Choroid plexus epithelial cell (primary cell): Measurements from ENCODE around the gene GRID2.

Source experiments
- DNase-seq: peaks from one replicate; pipeline ENCODE4 v3.0.0-alpha.2; 2010; ENCODE audit warnings: low read depth
- H3K4me3 ChIP-seq: 2 replicates; pipeline ENCODE4 v1.5.1; 2011; ENCODE audit warnings: low read depth, mild to moderate bottlenecking, control low read depth, low read length, moderate library complexity
- CTCF ChIP-seq: conservative IDR thresholded peaks from 2 replicates; pipeline ENCODE4 v1.5.1; 2011; ENCODE audit warnings: low read depth, mild to moderate bottlenecking, control low read depth, inconsistent platforms, low read length, moderate library complexity

The GRID2 gene

GRCh38 chr4:93063325-93063724 is 759.6 kb downstream of the GRID2 start:
- no peak overlapping the region for H3K4me3 ChIP-seq
- DNase-seq, result no peak
- no peak for TF ChIP-seq CTCF

GRCh38 chr4:93065790-93066189 is 762.0 kb downstream of the GRID2 start:
- TF ChIP-seq CTCF, result no peak
- no peak for DNase-seq
- H3K4me3 ChIP-seq, result no peak overlapping the region

GRCh38 chr4:93066749-93067148 is 763.0 kb downstream of the GRID2 start:
- H3K4me3 ChIP-seq, result no peak overlapping the region
- TF ChIP-seq CTCF, result no peak
- peak; percentile 8 for DNase-seq

- no peak overlapping the region for H3K4me3 ChIP-seq
- TF ChIP-seq CTCF, result no peak
- no peak for DNase-seq
These were observed 768.5 kb downstream of the GRID2 start for GRCh38 chr4:93072292-93072691.

GRCh38 chr4:93080316-93080715 is 776.5 kb downstream of the GRID2 start:
- no peak overlapping the region for H3K4me3 ChIP-seq
- TF ChIP-seq CTCF, result no peak
- DNase-seq, result no peak

GRCh38 chr4:93084599-93085305 is 781.0 kb downstream of the GRID2 start:
- H3K4me3 ChIP-seq, result no peak overlapping the region
- TF ChIP-seq CTCF, result no peak
- peak; percentile 0 for DNase-seq

GRCh38 chr4:93086356-93086755 is 782.6 kb downstream of the GRID2 start:
- TF ChIP-seq CTCF, result no peak
- peak; percentile 1 for DNase-seq

More at GRCh38 chr4:93086356-93086755, 782.6 kb downstream of the GRID2 start:
- no peak overlapping the region for H3K4me3 ChIP-seq
